Left kidney (tissue), 2 donors: ENCODE measurements around the gene FKBP7. TPM values are rescaled to one million over a fixed set of nuclear protein-coding genes. Genes with fewer than 3 reads are reported as not detected.
"Not testable (repeated sequence)": the region's sequence is repeated elsewhere in the genome, so short reads cannot be mapped to it uniquely, and the experiment has no call there.

Experiments used
- DNase-seq: peaks from one replicate; pipeline ENCODE4 v3.0.0-alpha.2; 2013
- polyA plus RNA-seq: library from polyadenylated mRNA; unstranded; fragments of 120-200 nt; gene quantifications from one replicate; pipeline ENCODE4 v1.2.1, GENCODE V29; 2013; ENCODE audit not compliant: insufficient read length

The FKBP7 gene
- polyA plus RNA-seq, 1 donor, result 58.0 TPM

- no peak for DNase-seq
Measured at GRCh38 chr2:178498137-178498536, 19.7 kb upstream of the FKBP7 start.

- DNase-seq, result no peak
Measured at GRCh38 chr2:178496049-178496448, 17.6 kb upstream of the FKBP7 start.

- DNase-seq, result no peak
Measured at GRCh38 chr2:178491612-178492011, 13.2 kb upstream of the FKBP7 start.

GRCh38 chr2:178485356-178485755 is 7.0 kb upstream of the FKBP7 start:
- DNase-seq, result no peak

GRCh38 chr2:178484245-178485041 is 6.0 kb upstream of the FKBP7 start:
- DNase-seq, result no peak

- no peak for DNase-seq
Measured at GRCh38 chr2:178482437-178482836, 4.0 kb upstream of the FKBP7 start.

- DNase-seq, result peak; percentile 89
Measured at GRCh38 chr2:178480227-178481181, 2.1 kb upstream of the FKBP7 start, which contains the start of gene PLEKHA3. TSS of gene PLEKHA3 (plus strand) at chr2:178480457. CDS start at chr2:178480870, 413 bp downstream.

GRCh38 chr2:178479758-178480226 is 1.4 kb upstream of the FKBP7 start:
- peak; percentile 5 for DNase-seq

- no peak for DNase-seq
Measured at GRCh38 chr2:178479275-178479616, 846 bp upstream of the FKBP7 start.

GRCh38 chr2:178478130-178478438 is 316 bp downstream of the FKBP7 start:
- peak; percentile 39 for DNase-seq

- DNase-seq, result peak; percentile 46
Measured at GRCh38 chr2:178477443-178478129, 814 bp downstream of the FKBP7 start.

- DNase-seq, result no peak
Measured at GRCh38 chr2:178476477-178476876, 1.9 kb downstream of the FKBP7 start.

GRCh38 chr2:178474560-178474959 is 3.8 kb downstream of the FKBP7 start:
- no peak for DNase-seq

GRCh38 chr2:178473931-178474330 is 4.5 kb downstream of the FKBP7 start:
- DNase-seq, result no peak

GRCh38 chr2:178473373-178473772 is 5.0 kb downstream of the FKBP7 start:
- no peak for DNase-seq

GRCh38 chr2:178471313-178471712 is 7.1 kb downstream of the FKBP7 start:
- not testable (repeated sequence) for DNase-seq

GRCh38 chr2:178469219-178469849 is 9.1 kb downstream of the FKBP7 start:
- no peak for DNase-seq

GRCh38 chr2:178457390-178457886 is 21.0 kb downstream of the FKBP7 start:
- DNase-seq, result no peak

GRCh38 chr2:178455947-178456346 is 22.5 kb downstream of the FKBP7 start:
- DNase-seq, result no peak

- DNase-seq, result no peak
Measured at GRCh38 chr2:178452870-178453269, 25.5 kb downstream of the FKBP7 start.

GRCh38 chr2:178452334-178452733 is 26.1 kb downstream of the FKBP7 start:
- no peak for DNase-seq
